ENCODE measurements around the gene AGPAT3.

AGPAT3 gene

GRCh38 chr21:44029460-44030087 lies 164.6 kb downstream of the AGPAT3 start:
- no peak for DNase-seq

- DNase-seq: no peak
These were observed 170.2 kb downstream of the AGPAT3 start for GRCh38 chr21:44035244-44035643.

Data from CD4-positive, alpha-beta T cell treated with Interleukin-21 for 1 hour (primary cell).